ENCODE data around the gene CEP170B.
A peak's percentile ranks its signal among the peaks of the same experiment; 100 is the strongest.

The CEP170B gene

GRCh38 chr14:104871656-104872468 lies 6.8 kb downstream of the CEP170B start:
- no peak overlapping the region for H2AK5ac ChIP-seq (ENCODE audit: low read length)
- H3K9ac ChIP-seq (ENCODE audit: low read length): no peak overlapping the region
- peaks cover 26% of the 10 kb centered on the region for H3K79me1 ChIP-seq (ENCODE audit: low read length)
- no peak overlapping the region for H3K4ac ChIP-seq (ENCODE audit: low read depth, low read length)
- no peaks in the 10 kb centered on the region for H3K36me3 ChIP-seq (ENCODE audit: control insufficient read depth, insufficient read depth, low read length)
- no peak overlapping the region for H4K8ac ChIP-seq (ENCODE audit: low read depth, low read length)
- no peak overlapping the region for H3K18ac ChIP-seq (ENCODE audit: low read length)
- no peak overlapping the region for H2BK5ac ChIP-seq (ENCODE audit: low read length)
- H3K4me1 ChIP-seq (ENCODE audit: control insufficient read depth, low read depth, low read length): peaks cover 2% of the 10 kb centered on the region
- no peaks in the 10 kb centered on the region for H3K27me3 ChIP-seq (ENCODE audit: insufficient read depth, low read length, poor library complexity)
- no peak overlapping the region for H3K56ac ChIP-seq (ENCODE audit: low read length)
- WGBS (ENCODE audit: extremely low coverage, insufficient coverage, low lambda C conversion rate): no CpG with 5 or more reads among the region's 47 CpGs
- H3K23ac ChIP-seq (ENCODE audit: low read length): no peak overlapping the region
- H3K4me2 ChIP-seq (ENCODE audit: low read length): no peak overlapping the region
- no peak overlapping the region for H2BK120ac ChIP-seq (ENCODE audit: low read depth, low read length)
- H3K79me2 ChIP-seq (ENCODE audit: control insufficient read depth, insufficient read depth, low read length): peaks cover 9% of the 10 kb centered on the region
- H2BK15ac ChIP-seq (replicated peaks; ENCODE audit: low read depth): no peak overlapping the region
- H3K27ac ChIP-seq (ENCODE audit: low read depth, low read length): no peak overlapping the region
- H4K5ac ChIP-seq (ENCODE audit: low read length): no peak overlapping the region
- H3K4me3 ChIP-seq (ENCODE audit: low read length): no peak overlapping the region
- no peak for DNase-seq

GRCh38 chr14:104872469-104873341 lies 7.6 kb downstream of the CEP170B start:
- Histone ChIP-seq H3K23ac (ENCODE audit: low read length) (no peak overlapping the region), H2BK5ac (ENCODE audit: low read length) (no peak overlapping the region), H3K9ac (ENCODE audit: low read length) (peak overlapping the region; percentile 1), H2AK5ac (ENCODE audit: low read length) (no peak overlapping the region), H3K4me1 (ENCODE audit: control insufficient read depth, low read depth, low read length) (peaks cover 2% of the 10 kb centered on the region), H3K4ac (ENCODE audit: low read depth, low read length) (no peak overlapping the region), H3K27ac (ENCODE audit: low read depth, low read length) (no peak overlapping the region), H4K5ac (ENCODE audit: low read length) (no peak overlapping the region), H3K18ac (ENCODE audit: low read length) (no peak overlapping the region), H3K36me3 (ENCODE audit: control insufficient read depth, insufficient read depth, low read length) (no peaks in the 10 kb centered on the region), H3K4me2 (ENCODE audit: low read length) (no peak overlapping the region), H3K27me3 (ENCODE audit: insufficient read depth, low read length, poor library complexity) (no peaks in the 10 kb centered on the region), H4K8ac (ENCODE audit: low read depth, low read length) (no peak overlapping the region), H3K56ac (ENCODE audit: low read length) (no peak overlapping the region), H3K4me3 (ENCODE audit: low read length) (no peak overlapping the region), H2BK120ac (ENCODE audit: low read depth, low read length) (no peak overlapping the region), H2BK15ac (replicated peaks; ENCODE audit: low read depth) (no peak overlapping the region), H3K79me2 (ENCODE audit: control insufficient read depth, insufficient read depth, low read length) (peaks cover 2% of the 10 kb centered on the region), H3K79me1 (ENCODE audit: low read length) (peaks cover 20% of the 10 kb centered on the region)
- WGBS (ENCODE audit: extremely low coverage, insufficient coverage, low lambda C conversion rate): no CpG with 5 or more reads among the region's 29 CpGs
- peak; percentile 51 for DNase-seq

GRCh38 chr14:104873380-104874055 lies 8.4 kb downstream of the CEP170B start:
- Histone ChIP-seq H3K18ac (ENCODE audit: low read length) (no peak overlapping the region), H3K27me3 (ENCODE audit: insufficient read depth, low read length, poor library complexity) (no peaks in the 10 kb centered on the region)

GRCh38 chr14:104874110-104874531 lies 9.1 kb downstream of the CEP170B start:
- WGBS (ENCODE audit: extremely low coverage, insufficient coverage, low lambda C conversion rate): no CpG with 5 or more reads among the region's 8 CpGs
- Histone ChIP-seq H3K23ac (ENCODE audit: low read length) (no peak overlapping the region), H3K9ac (ENCODE audit: low read length) (no peak overlapping the region), H2BK5ac (ENCODE audit: low read length) (no peak overlapping the region), H3K4ac (ENCODE audit: low read depth, low read length) (peak overlapping the region; percentile 41), H3K18ac (ENCODE audit: low read length) (no peak overlapping the region), H3K36me3 (ENCODE audit: control insufficient read depth, insufficient read depth, low read length) (no peaks in the 10 kb centered on the region), H3K4me1 (ENCODE audit: control insufficient read depth, low read depth, low read length) (peaks cover 2% of the 10 kb centered on the region), H2AK5ac (ENCODE audit: low read length) (no peak overlapping the region), H2BK15ac (replicated peaks; ENCODE audit: low read depth) (no peak overlapping the region), H2BK120ac (ENCODE audit: low read depth, low read length) (no peak overlapping the region), H3K4me2 (ENCODE audit: low read length) (no peak overlapping the region), H3K4me3 (ENCODE audit: low read length) (no peak overlapping the region), H3K79me2 (ENCODE audit: control insufficient read depth, insufficient read depth, low read length) (no peaks in the 10 kb centered on the region), H4K5ac (ENCODE audit: low read length) (no peak overlapping the region), H3K56ac (ENCODE audit: low read length) (no peak overlapping the region), H4K8ac (ENCODE audit: low read depth, low read length) (no peak overlapping the region), H3K27me3 (ENCODE audit: insufficient read depth, low read length, poor library complexity) (no peaks in the 10 kb centered on the region), H3K79me1 (ENCODE audit: low read length) (peaks cover 11% of the 10 kb centered on the region), H3K27ac (ENCODE audit: low read depth, low read length) (no peak overlapping the region)
- no peak for DNase-seq

More at GRCh38 chr14:104873380-104874055, 8.4 kb downstream of the CEP170B start:
- H3K4me1 ChIP-seq (ENCODE audit: control insufficient read depth, low read depth, low read length): peaks cover 2% of the 10 kb centered on the region
- H3K9ac ChIP-seq (ENCODE audit: low read length): no peak overlapping the region
- no peak overlapping the region for H3K23ac ChIP-seq (ENCODE audit: low read length)
- no peak overlapping the region for H3K4me3 ChIP-seq (ENCODE audit: low read length)
- WGBS (ENCODE audit: extremely low coverage, insufficient coverage, low lambda C conversion rate): no CpG with 5 or more reads among the region's 13 CpGs
- H3K4me2 ChIP-seq (ENCODE audit: low read length): no peak overlapping the region
- H4K5ac ChIP-seq (ENCODE audit: low read length): no peak overlapping the region
- DNase-seq: no peak
- no peak overlapping the region for H2BK15ac ChIP-seq (replicated peaks; ENCODE audit: low read depth)
- H3K79me1 ChIP-seq (ENCODE audit: low read length): peaks cover 14% of the 10 kb centered on the region
- no peak overlapping the region for H3K56ac ChIP-seq (ENCODE audit: low read length)
- H3K27ac ChIP-seq (ENCODE audit: low read depth, low read length): no peak overlapping the region
- H3K36me3 ChIP-seq (ENCODE audit: control insufficient read depth, insufficient read depth, low read length): no peaks in the 10 kb centered on the region
- H2BK120ac ChIP-seq (ENCODE audit: low read depth, low read length): no peak overlapping the region
- H3K79me2 ChIP-seq (ENCODE audit: control insufficient read depth, insufficient read depth, low read length): no peaks in the 10 kb centered on the region
- H3K4ac ChIP-seq (ENCODE audit: low read depth, low read length): peak overlapping the region; percentile 41
- H2AK5ac ChIP-seq (ENCODE audit: low read length): no peak overlapping the region
- no peak overlapping the region for H2BK5ac ChIP-seq (ENCODE audit: low read length)
- H4K8ac ChIP-seq (ENCODE audit: low read depth, low read length): no peak overlapping the region

- Histone ChIP-seq H3K56ac (ENCODE audit: low read length) (no peak overlapping the region), H3K79me1 (ENCODE audit: low read length) (peaks cover 8% of the 10 kb centered on the region), H4K5ac (ENCODE audit: low read length) (no peak overlapping the region), H3K27me3 (ENCODE audit: insufficient read depth, low read length, poor library complexity) (no peaks in the 10 kb centered on the region), H3K18ac (ENCODE audit: low read length) (no peak overlapping the region), H2BK15ac (replicated peaks; ENCODE audit: low read depth) (no peak overlapping the region), H2BK5ac (ENCODE audit: low read length) (no peak overlapping the region), H3K27ac (ENCODE audit: low read depth, low read length) (no peak overlapping the region), H4K8ac (ENCODE audit: low read depth, low read length) (no peak overlapping the region), H2BK120ac (ENCODE audit: low read depth, low read length) (no peak overlapping the region), H3K79me2 (ENCODE audit: control insufficient read depth, insufficient read depth, low read length) (no peaks in the 10 kb centered on the region), H3K9ac (ENCODE audit: low read length) (no peak overlapping the region), H3K36me3 (ENCODE audit: control insufficient read depth, insufficient read depth, low read length) (no peaks in the 10 kb centered on the region), H3K4ac (ENCODE audit: low read depth, low read length) (no peak overlapping the region), H3K4me1 (ENCODE audit: control insufficient read depth, low read depth, low read length) (peaks cover 2% of the 10 kb centered on the region), H3K4me3 (ENCODE audit: low read length) (no peak overlapping the region), H3K23ac (ENCODE audit: low read length) (no peak overlapping the region), H2AK5ac (ENCODE audit: low read length) (no peak overlapping the region), H3K4me2 (ENCODE audit: low read length) (no peak overlapping the region)
- WGBS (ENCODE audit: extremely low coverage, insufficient coverage, low lambda C conversion rate): no CpG with 5 or more reads among the region's 16 CpGs
- DNase-seq: no peak
Measured at GRCh38 chr14:104874571-104875411, 9.7 kb downstream of the CEP170B start.
